DND-41 (cell line): ENCODE results near the gene ZMYND10.

Source experiments
- ATAC-seq: fragments of 200-7000 bp; cut with Tn5 transposase; 3 replicates; pipeline ENCODE4 v1.9.1; 2021; ENCODE audit warnings: low read depth; ENCODE audit not compliant: insufficient read depth
- DNase-seq: peaks from one replicate; pipeline ENCODE4 v3.0.0-alpha.2; 2020
- H2AFZ ChIP-seq: 2 replicates; pipeline ENCODE4 v1.6.0; 2012; ENCODE audit warnings: low read depth, low read length
- H3K27ac ChIP-seq: 2 replicates; pipeline ENCODE4 v1.5.1; 2012; ENCODE audit warnings: low read length, inconsistent platforms
- H3K27me3 ChIP-seq: fragments of 200-600 bp; sonication (generic); 2 replicates; pipeline ENCODE4 v1.6.0; 2012; ENCODE audit warnings: low read length, mild to moderate bottlenecking, inconsistent platforms; ENCODE audit not compliant: insufficient read depth, poor library complexity
- H3K36me3 ChIP-seq: 2 replicates; pipeline ENCODE4 v1.5.1; 2012; ENCODE audit warnings: low read length, inconsistent platforms; ENCODE audit not compliant: insufficient read depth
- H3K4me1 ChIP-seq: 2 replicates; pipeline ENCODE4 v1.5.1; 2012; ENCODE audit warnings: mild to moderate bottlenecking, low read length; ENCODE audit not compliant: insufficient read depth
- H3K4me2 ChIP-seq: 2 replicates; pipeline ENCODE4 v1.6.0; 2012; ENCODE audit warnings: mild to moderate bottlenecking, moderate library complexity, low read length, inconsistent platforms; ENCODE audit not compliant: insufficient read depth
- H3K4me3 ChIP-seq, 2 experiments: fragments of 200-600 bp in 1 of 2; shearing (Covaris generic) in 1 of 2; 2 replicates each; pipeline ENCODE4 v1.5.1; 2012 to 2016; ENCODE audit warnings: inconsistent platforms in 2 of 2, low read length in 2 of 2, mild to moderate bottlenecking in 2 of 2, low read depth in 1 of 2, moderate library complexity in 1 of 2
- H3K79me2 ChIP-seq: 2 replicates; pipeline ENCODE4 v1.6.0; 2012; ENCODE audit warnings: low read length, inconsistent platforms; ENCODE audit not compliant: insufficient read depth
- H3K9ac ChIP-seq: 2 replicates; pipeline ENCODE4 v1.6.0; 2012; ENCODE audit warnings: low read depth, mild to moderate bottlenecking, inconsistent platforms, low read length, moderate library complexity
- H3K9me3 ChIP-seq: 2 replicates; pipeline ENCODE4 v1.5.1; 2012; ENCODE audit warnings: low read length, moderate library complexity, mild to moderate bottlenecking, inconsistent platforms; ENCODE audit not compliant: insufficient read depth, severe bottlenecking
- H4K20me1 ChIP-seq: 2 replicates; pipeline ENCODE4 v1.6.0; 2012; ENCODE audit warnings: low read length; ENCODE audit not compliant: insufficient read depth
- CTCF ChIP-seq: IDR thresholded peaks from 2 replicates; pipeline ENCODE4 v1.5.1; 2012; ENCODE audit warnings: borderline replicate concordance, low read length, moderate library complexity, mild to moderate bottlenecking; ENCODE audit not compliant: poor library complexity, severe bottlenecking; ENCODE audit errors: extremely low read depth
- EZH2 ChIP-seq: IDR thresholded peaks from 3 replicates; pipeline ENCODE4 v1.6.1; 2012; ENCODE audit warnings: borderline replicate concordance, low read depth, mild to moderate bottlenecking, moderate library complexity, low read length, inconsistent platforms; ENCODE audit not compliant: severe bottlenecking

ZMYND10 gene

DNA sequence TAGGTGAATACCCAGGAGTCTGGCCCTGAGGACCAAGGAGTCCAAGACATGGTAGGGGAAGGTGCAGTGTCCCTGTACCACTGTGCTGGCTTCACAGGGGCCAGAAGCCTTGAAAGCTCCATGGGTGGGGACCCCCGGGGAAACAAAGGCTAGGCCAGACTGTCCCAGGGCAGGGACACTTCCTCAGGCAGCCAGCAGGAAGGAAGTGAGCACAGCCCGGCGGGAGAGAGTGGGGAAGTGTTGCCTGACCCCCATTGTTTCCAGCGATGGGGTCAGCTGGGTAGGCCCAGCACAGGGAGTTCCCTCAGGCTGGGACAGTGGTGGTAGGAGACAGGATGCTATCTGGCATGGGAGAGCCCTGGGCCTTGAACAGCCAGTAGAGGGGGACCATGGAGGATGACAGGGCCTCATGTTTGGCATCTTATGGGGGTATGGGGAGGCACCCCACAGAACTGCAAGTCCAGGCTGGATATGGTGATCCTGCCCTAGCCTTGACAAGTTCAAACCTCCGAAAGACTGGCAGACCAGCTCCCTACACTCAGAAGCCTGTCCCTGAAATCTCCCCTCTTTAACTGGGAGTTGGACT, 21.8 kb downstream of the ZMYND10 start:
- Histone ChIP-seq H3K27me3 (no peaks in the 10 kb centered on the region), H3K4me2 (no peak overlapping the region), H3K36me3 (peaks cover 42% of the 10 kb centered on the region), H3K4me3 (no peak overlapping the region), H3K9me3 (no peaks in the 10 kb centered on the region), H3K9ac (peak overlapping the region; percentile 2; the same call in 1 of the 2 replicates), H2AFZ (no peak overlapping the region), H3K79me2 (peaks cover 44% of the 10 kb centered on the region), H4K20me1 (peaks cover 18% of the 10 kb centered on the region; the same call in 1 of the 2 replicates), H3K27ac (no peak overlapping the region), H3K4me1 (peaks cover 58% of the 10 kb centered on the region)
- DNase-seq = no peak
- no peak for ATAC-seq
- no peak for TF ChIP-seq CTCF
- no peak for TF ChIP-seq EZH2

DNA sequence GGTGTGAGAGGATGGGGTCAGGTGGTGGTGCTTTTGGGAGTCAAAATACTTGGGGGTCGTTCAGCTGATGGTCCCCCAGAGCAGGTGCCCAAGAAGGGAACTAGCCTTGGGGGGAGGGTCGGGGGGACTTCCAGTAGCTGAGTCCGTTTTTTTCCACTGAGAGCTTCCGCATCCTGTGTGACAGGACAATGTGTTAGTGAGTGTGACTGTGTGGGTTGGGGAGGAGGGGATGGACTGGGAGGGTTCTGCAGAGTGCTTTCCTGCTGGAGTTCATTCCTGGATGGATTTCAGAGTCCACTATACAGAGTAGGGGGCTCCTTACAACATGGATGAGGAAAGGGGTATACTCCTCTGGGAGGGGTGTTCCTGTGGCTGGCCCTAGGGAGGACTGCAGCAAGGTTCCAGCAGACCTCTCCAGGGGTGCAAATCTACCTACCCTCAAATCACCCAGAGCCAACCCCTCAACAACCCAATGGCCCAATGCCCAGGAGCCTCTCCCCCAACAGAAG, 22.4 kb downstream of the ZMYND10 start:
- Histone ChIP-seq H3K9ac (no peak overlapping the region), H2AFZ (no peak overlapping the region), H4K20me1 (peaks cover 19% of the 10 kb centered on the region; the same call in 1 of the 2 replicates), H3K79me2 (peaks cover 47% of the 10 kb centered on the region), H3K4me3 (no peak overlapping the region), H3K4me1 (peaks cover 57% of the 10 kb centered on the region), H3K27me3 (no peaks in the 10 kb centered on the region), H3K9me3 (no peaks in the 10 kb centered on the region), H3K27ac (no peak overlapping the region), H3K36me3 (peaks cover 47% of the 10 kb centered on the region), H3K4me2 (no peak overlapping the region)
- no peak for ATAC-seq
- DNase-seq = no peak
- TF ChIP-seq CTCF = no peak
- no peak for TF ChIP-seq EZH2

DNA sequence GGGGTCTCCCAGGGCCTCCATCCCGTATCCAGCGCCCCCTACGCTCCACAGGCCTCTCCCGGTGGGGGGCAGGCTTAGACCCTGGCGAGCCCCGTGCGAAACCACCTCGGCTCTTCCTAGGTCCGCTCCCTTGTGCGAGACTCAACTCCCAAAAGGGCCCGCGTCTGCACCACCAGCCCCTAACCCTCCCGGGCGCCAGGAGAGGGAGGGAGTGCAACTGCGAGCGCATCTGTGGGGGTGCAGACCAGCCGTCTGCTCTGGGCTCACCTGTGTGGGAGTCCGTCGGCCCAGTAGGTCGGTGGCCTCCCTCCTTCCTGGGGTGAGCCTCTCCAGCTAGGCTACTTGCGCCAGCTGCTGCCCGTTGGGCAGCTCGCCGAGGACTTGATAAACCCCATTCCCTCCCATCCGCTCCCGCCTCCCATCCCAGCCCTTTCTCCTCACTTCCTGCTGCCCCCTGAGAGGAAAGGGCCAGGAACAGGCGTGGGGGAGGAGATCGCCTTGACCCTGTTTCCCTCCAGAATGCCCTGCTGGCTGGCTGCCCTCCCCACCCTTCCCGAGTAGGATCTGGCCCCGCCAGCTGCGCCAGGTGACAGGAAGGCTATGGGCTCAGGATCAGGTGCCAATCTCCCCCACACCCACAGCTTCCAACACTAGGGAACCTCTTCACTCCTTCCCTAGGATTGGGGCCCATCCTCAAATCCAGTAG, 23.0 kb downstream of the ZMYND10 start, which contains the start of gene HYAL2:
Gene HYAL2 (minus strand): TSS at position 360 of the 706 bp plus-strand sequence. CDS start 2,256 bp downstream, outside the sequence.
- Histone ChIP-seq H3K27me3 (no peaks in the 10 kb centered on the region), H2AFZ (peak within 1 kb of the TSS; percentile 100), H3K4me2 (peak within 1 kb of the TSS; percentile 78), H3K4me1 (peaks cover 61% of the 10 kb centered on the region), H3K36me3 (peaks cover 51% of the 10 kb centered on the region), H3K27ac (peak within 1 kb of the TSS; percentile 100), H3K4me3 (peak within 1 kb of the TSS; percentile 44 to 74), H4K20me1 (peaks cover 19% of the 10 kb centered on the region; the same call in 1 of the 2 replicates), H3K9ac (peak within 1 kb of the TSS; percentile 62), H3K79me2 (peaks cover 42% of the 10 kb centered on the region), H3K9me3 (no peaks in the 10 kb centered on the region)
- TF ChIP-seq CTCF (no peak), EZH2 (no peak)
- DNase-seq (no peak), ATAC-seq (no peak)
